NCI-H748 (cell line): ENCODE measurements around the gene ZCCHC17.
"Not testable (repeated sequence)": the region's sequence is repeated elsewhere in the genome, so short reads cannot be mapped to it uniquely, and the experiment has no call there.

Experiments
- DNase-seq: peaks from one replicate; lab custom pipeline; 2025; ENCODE audit not compliant: unreplicated experiment; lab: John Stamatoyannopoulos, UW

ZCCHC17 gene

GRCh38 chr1:31368611-31369107 is 71.8 kb downstream of the ZCCHC17 start:
- no peak for DNase-seq

GRCh38 chr1:31370021-31370420 is 73.2 kb downstream of the ZCCHC17 start:
- DNase-seq = no peak

- DNase-seq = no peak
Observed at GRCh38 chr1:31370565-31370964, 73.7 kb downstream of the ZCCHC17 start.

GRCh38 chr1:31371121-31371959 is 74.5 kb downstream of the ZCCHC17 start:
- no peak for DNase-seq

- DNase-seq = no peak
Observed at GRCh38 chr1:31372051-31372450, 75.2 kb downstream of the ZCCHC17 start.

- no peak for DNase-seq
Observed at GRCh38 chr1:31372751-31373055, 75.9 kb downstream of the ZCCHC17 start.

GRCh38 chr1:31373056-31373896 is 76.4 kb downstream of the ZCCHC17 start, which contains the start of gene FABP3:
Gene FABP3, minus strand, starts transcription at chr1:31373076. Its CDS starts 62 bp downstream, at chr1:31373014.
- peak; percentile 46 for DNase-seq

- no peak for DNase-seq
Observed at GRCh38 chr1:31373897-31374486, 77.2 kb downstream of the ZCCHC17 start.

- no peak for DNase-seq
Observed at GRCh38 chr1:31374511-31375196, 77.8 kb downstream of the ZCCHC17 start.

GRCh38 chr1:31376375-31377134 is 79.7 kb downstream of the ZCCHC17 start:
- peak; percentile 61 for DNase-seq

GRCh38 chr1:31377364-31377863 is 80.6 kb downstream of the ZCCHC17 start:
- no peak for DNase-seq

GRCh38 chr1:31378001-31378400 is 81.2 kb downstream of the ZCCHC17 start:
- no peak for DNase-seq

GRCh38 chr1:31380181-31380580 is 83.3 kb downstream of the ZCCHC17 start:
- no peak for DNase-seq

GRCh38 chr1:31381394-31382294 is 84.8 kb downstream of the ZCCHC17 start:
- DNase-seq = no peak

- DNase-seq = no peak
Observed at GRCh38 chr1:31382379-31382989, 85.7 kb downstream of the ZCCHC17 start.

GRCh38 chr1:31383967-31384366 is 87.1 kb downstream of the ZCCHC17 start:
- DNase-seq = no peak

- not testable (repeated sequence) for DNase-seq
Observed at GRCh38 chr1:31386576-31387243, 89.9 kb downstream of the ZCCHC17 start.

- DNase-seq = no peak
Observed at GRCh38 chr1:31387612-31388011, 90.8 kb downstream of the ZCCHC17 start.
